GM19395 (cell line): Measurements from ENCODE around the gene VANGL1.

Experiments
- ATAC-seq: cut with Tn5 transposase; IDR thresholded peaks from one replicate; pipeline ENCODE4 v1.9.1; 2021; ENCODE audit warnings: mild to moderate bottlenecking, moderate library complexity; ENCODE audit not compliant: unreplicated experiment

Gene VANGL1

GRCh38 chr1:115701090-115701489 is 59.3 kb downstream of the VANGL1 start:
- no peak for ATAC-seq

DNA sequence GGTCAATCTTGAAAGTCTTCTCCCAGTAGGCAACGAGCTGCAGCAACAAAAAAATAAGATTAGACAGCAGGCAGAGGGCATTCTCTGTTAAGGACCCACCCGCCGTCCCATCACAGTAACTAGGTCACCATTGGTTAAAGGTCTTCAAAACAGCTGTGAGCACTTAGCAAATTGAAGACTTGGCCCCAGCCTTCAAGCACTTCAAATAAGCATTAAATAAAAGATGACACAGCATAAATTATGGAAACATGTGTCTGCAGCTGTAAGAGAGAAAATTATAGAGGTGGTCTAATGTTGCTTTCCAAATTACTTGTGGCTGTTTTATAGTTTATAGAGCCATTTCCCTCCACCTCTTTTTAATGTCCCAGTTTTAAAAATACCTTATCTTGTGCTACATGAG is 61.2 kb downstream of the VANGL1 start:
- no peak for ATAC-seq

DNA sequence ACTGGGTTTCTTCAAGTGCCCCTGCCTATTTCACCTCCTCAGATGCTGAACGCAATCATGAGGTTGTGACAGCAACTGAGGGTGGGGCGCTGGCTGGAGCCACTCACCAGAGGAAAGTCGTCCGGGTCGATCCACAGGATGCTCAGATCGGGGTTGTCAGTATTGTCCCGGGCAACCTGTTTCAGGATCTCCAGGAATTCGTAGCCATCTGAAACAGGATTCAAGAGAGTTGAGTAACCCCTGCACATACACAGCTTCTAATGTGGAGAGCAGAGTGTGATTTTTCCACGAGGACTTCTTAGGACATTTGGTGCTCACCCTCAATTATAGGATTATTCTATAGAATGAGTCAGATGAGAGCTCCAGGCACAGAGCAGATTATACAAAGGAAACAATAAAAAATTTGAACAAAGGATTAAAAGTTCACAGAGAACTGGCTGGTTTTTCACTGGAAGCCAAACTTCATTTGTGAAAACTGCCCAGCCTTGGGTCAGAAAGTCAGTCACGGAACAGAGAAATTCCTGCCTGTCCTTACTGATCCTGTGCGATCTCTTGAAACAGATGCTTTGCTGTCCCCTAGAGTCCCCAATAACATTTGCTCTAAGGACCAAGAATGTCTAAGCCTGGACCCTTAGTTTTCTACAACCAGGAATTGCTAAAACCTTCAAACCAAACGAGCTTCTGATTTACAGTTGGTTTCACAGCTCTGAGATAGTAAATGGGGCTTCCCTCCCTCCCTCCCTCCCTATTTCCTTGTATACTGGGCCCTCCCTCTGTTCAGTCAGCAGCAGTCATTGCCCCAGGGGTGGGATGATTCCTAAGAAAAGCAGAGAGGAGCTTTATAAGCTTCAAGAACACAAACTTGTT is 63.5 kb downstream of the VANGL1 start:
- no peak for ATAC-seq

GRCh38 chr1:115705963-115706362 is 64.2 kb downstream of the VANGL1 start:
- ATAC-seq: no peak

DNA sequence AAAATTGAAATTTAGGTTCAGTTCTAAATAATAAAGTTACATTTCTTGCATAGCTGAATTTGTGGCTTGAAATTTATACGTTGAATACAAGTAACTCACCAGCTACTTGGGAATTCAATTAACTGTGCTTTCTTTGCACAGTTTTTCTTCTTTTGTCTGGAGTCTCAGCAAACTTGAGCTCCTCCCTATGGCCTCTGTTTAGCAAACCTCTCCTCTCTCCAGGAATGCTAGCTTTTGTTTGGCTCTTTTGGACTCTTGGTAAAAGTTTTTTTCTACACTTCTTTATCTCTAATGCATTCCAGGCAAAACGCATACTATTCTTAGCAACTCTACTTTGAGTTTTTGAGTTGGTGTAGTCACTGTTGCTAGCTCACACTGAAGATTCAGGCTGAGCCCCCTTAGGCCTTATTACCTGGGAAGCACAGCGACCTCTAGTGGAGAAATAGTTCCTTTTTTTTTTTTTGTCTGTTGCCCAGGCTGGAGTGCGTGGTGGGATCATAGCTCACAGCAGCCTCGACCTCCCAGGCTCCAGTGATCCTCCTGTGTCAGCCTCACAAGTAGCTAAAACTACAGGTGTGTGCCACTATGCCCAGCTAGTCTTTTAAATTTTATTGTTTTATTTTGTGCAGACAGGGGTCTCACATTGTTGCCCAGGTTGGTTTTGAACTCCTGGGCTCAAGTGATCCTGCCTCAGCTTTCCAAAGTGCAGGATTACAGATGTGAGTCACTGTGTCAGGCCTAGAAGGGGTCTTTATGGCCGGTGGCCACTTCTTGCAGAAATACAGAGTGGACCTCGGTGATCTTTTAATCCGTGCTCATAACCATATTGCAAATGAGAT is 65.0 kb downstream of the VANGL1 start:
- peak; percentile 73 for ATAC-seq

DNA sequence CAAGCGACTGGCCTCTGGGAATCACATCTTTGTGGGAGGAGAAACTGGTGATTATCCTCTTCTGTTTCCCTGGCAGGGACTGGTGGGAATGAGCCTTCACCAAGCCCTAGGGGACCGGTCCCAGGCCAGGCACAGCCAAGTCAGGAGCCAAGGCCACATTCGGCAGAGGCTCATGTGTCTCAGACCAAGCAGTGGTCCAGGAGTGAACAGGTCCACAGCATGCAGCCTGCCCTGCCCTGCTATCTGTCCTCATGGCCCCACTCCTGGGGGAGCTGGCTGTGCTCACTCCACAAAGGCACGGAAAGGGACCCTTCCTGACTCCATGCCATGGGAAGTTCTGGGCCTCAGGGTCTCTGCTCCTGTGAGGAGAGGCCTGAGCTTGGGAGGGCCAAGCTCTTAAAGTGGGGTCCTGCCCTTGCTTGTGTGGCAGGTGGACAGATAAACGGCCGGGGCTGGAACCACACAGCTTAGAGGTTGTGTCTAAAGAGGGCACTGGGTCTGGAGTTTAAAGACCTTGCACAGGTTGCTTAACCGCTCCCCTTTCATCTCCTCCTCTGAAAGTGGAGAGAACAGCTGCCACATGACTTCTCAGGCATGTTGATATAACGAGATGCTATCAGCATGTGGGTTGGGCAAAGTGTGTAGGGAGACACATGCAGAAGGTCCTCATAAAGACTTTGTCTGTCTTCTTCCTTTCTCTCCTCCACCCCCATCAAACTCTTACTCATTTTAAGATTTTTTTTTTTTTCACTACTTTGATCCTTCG is 69.3 kb downstream of the VANGL1 start:
- ATAC-seq: no peak

DNA sequence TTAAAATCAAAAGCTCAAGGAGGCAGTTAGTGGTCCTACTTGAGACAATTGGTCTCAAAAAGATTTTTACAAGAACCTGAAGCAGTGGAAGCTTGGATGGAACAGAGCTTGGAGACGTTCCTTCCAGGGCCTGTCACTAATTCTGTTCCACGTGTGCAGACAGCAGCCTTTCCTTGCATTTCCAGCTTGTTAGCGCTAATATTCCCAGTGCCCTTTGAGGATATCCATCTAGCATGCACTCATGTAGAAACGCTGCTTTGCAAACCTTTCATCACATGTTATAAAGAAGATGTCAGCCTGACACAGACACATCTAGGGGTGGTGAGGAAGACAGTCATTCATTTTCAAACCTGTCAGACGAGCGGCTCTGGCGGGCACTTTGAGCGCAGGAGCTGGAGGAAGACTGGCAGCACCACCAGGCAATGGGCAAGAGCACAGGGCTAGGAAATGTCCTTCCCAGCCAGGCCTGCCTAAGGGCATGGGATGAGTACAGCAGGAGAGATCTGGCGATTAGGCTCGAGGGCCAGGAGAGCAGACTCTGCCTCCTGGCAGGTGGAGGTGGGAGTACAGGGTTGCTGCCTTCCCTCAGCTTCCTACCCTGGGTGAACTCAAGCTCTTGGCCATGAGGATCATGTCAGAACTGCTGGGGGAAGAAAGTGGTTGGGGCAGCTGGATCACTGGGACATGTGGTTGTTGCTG is 71.3 kb downstream of the VANGL1 start:
- ATAC-seq: no peak

- no peak for ATAC-seq
Measured at GRCh38 chr1:115713906-115714305, 72.1 kb downstream of the VANGL1 start.

DNA sequence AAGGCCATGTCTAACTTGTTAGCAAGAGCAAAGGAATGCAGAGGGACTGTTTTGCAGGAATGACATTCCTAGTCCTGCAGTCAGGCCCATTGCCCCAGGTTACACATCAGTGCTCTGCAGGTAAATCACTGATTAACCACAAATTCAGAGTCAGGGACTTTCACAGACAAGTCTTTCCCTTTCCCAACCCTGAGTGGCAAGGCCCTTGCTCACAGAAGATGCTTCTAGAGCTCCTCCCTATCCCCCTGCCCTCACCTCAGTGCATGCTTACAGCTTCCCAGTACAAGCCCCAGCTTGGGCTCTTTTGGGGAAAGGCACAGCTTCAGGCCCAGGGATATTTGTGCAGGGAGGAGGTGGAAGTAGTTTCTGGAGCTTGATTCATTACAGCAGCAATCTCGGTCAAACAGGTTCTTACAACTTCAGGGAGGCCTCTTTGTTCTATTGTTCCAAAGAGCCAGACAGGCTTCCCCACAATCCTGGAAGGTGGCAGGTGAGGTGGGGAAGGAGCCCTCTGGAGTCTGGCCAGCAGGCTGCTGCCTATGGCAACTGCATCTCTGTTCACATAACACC is 72.9 kb downstream of the VANGL1 start:
- no peak for ATAC-seq

DNA sequence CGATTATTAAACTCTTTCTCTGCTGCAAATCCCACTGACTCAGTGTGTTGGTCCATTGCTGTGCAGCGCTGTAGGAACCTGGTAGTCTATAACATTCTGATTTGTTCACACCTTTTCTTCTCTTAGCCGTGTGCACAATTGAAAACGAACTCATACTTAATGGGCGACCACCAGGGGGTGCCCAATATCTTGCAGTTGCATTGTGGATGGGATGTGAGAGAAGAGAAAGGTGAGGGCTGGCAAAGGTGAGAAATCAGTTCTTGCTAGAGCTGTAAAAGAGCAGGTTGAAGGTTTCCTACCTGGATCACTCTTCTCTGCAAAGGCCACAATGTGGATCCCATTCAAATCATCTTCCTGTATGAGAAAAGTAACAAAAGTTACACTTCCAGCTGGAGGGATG is 75.8 kb downstream of the VANGL1 start:
- no peak for ATAC-seq

DNA sequence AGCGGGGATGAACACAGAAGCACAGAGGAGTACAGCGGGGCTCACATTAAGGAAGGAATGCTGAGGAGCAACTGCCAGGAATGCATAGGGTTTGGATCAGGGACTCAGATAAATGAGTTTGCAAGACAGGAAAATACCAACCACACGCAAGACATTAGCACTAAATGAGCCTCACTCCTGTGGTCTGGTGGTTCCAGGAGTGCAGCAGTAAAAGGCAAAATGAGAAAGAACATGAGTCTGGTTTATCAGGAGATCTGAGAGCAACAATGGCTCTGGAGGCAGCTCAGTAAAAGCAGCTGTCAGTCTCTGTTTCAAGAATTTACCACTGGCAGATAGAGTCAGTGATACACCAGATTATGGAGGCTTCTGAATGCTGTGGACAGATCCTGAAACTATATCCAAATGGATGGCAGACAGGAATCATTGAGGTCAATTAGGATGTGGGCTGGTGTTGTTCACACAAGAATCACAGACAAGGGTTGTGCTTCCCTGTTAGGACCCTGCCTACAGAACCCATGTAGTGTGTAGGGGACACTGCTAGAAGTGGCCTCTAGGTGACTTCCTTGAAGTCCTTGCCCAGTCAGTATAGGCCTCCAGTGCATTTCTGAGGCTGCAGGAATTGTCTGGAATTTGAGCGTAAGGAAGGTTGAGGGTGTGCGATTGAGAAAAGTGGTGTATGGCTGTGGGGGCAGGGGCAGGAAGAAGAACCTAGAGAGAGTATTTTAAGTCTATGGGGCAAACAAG is 76.4 kb downstream of the VANGL1 start:
- no peak for ATAC-seq

DNA sequence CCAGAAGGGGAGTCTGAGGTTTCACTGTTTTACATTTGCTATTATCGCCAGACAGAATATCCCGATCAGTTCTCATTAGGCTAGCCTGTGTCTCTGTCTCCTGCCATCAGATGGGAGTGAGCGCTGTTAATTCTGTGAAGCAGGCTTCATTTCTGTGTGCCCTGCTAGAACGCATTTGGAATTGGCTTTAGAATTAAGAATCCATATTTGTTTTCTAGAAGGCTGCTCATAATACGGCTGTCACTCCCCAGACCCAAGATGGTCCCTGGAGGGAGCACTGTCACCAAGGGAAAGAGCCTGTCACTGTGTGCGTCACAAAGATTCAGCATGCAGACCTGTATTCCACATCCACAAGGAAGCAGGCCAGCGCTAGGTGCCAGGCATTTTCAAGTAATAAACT is 77.5 kb downstream of the VANGL1 start:
- no peak for ATAC-seq

GRCh38 chr1:115722221-115722620 is 80.5 kb downstream of the VANGL1 start:
- ATAC-seq: no peak

- no peak for ATAC-seq
Measured at GRCh38 chr1:115723756-115724155, 82.0 kb downstream of the VANGL1 start.

DNA sequence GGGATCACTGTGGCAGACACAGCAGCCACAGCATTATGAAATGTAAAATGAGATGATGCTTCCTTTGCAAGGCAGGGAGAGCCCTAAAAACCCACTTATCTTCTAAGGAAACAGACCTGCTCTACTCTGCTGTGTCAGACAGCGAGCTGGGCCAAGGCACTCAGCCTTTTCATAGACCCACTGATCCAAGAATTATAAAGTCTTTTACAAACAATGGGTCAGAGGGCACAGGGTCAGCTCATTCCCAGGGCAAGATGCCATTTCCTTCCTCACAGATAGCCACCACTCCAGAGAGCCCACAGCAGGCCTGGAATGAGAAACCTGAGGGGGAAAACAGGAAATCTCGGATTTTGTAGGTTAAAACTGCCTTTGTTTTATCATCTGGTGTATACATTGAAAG is 83.8 kb downstream of the VANGL1 start:
- ATAC-seq: no peak

DNA sequence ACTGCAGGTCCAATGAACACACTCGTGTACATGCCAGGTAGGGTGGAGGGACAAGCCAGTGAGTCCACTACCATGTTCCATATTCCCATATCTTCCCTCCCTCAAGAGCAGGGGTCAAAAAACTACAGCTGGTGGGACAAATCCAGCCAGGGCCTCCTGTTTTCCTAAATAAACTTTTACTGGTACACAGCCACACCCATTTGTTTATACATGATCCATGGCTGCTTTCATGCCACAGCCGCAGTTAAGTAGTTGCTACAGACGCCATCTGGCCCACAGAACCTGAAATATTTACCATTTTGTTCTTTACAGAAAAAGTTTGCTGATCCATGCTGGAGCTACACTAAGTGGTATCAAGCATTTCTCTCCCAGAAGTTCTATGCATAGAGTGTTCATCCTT is 84.4 kb downstream of the VANGL1 start:
- ATAC-seq: no peak

- ATAC-seq: no peak
Measured at GRCh38 chr1:115726570-115726969, 84.8 kb downstream of the VANGL1 start.

DNA sequence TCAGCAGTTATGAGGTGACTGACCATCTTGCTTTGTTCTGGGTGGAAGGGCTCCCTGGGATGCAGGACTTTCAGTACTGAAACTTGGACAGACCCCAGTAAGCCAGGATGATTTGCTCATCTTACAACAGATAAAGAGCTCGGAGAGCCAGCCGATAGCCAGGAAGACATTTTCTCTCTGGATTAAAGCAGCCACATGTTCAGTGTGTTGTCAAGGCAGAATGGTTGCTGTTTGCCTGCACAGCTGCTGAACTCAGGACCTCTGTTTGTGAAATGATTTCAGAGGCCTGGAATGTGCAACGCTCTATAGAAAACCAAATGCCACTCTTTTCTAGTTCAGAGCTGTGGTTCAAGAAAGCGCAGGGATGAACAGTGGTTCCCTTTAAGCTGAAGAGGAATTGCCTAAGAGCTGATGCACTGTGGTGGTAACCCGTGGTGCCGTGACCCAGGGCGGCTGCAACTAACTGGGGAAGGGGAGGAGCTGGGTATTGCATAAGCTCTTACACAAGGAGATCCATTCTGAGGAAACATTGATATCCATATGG is 86.0 kb downstream of the VANGL1 start:
- no peak for ATAC-seq

- no peak for ATAC-seq
Measured at GRCh38 chr1:115728341-115728740, 86.6 kb downstream of the VANGL1 start.
